Embryonic facial prominence (tissue), 1 donor: ENCODE results near the gene RRAGC.
"Not testable (repeated sequence)": the region's sequence is repeated elsewhere in the genome, so short reads cannot be mapped to it uniquely, and the experiment has no call there.

Experiments
- DNase-seq: peaks from one replicate; pipeline ENCODE4 v3.0.0-alpha.2; 2016; ENCODE audit errors: extremely low spot score

Gene RRAGC

GRCh38 chr1:38817267-38818174 is 42.1 kb downstream of the RRAGC start:
- no peak for DNase-seq

DNA sequence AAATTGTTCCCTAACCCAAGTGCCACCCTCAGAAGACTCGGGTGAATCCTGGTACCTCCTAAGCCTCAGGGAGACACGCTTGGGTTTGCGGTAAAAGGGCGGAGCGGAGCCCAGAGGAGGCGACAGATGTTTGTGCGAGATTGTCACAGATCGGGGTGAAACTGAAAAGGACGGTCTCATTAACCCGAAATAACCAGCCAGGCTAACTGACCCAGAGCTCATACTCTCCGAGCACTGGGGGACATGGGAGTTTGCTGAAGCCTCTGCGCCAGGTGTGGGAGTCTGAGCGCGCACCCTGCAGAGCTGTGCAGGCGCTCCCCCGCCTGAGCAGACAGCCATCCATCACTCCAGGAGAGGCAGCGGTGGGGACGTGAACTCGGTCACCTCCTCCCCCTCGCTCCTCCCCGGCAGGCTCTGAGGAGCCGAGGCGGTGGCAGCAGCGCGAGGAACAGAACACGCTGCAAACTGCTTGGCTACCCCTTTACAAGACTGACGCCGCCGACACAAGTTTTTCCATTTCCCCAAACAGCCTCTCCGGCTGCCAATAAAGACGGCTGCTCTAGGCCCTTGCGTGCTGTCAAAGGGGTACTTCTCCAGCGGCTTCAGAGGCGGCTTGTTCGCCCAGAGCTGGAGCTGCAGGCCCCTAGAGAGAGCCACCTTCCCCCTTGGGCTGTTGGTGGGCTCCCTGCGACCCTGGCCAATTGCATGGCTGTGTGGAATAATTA is 43.5 kb downstream of the RRAGC start:
- DNase-seq, result no peak

DNA sequence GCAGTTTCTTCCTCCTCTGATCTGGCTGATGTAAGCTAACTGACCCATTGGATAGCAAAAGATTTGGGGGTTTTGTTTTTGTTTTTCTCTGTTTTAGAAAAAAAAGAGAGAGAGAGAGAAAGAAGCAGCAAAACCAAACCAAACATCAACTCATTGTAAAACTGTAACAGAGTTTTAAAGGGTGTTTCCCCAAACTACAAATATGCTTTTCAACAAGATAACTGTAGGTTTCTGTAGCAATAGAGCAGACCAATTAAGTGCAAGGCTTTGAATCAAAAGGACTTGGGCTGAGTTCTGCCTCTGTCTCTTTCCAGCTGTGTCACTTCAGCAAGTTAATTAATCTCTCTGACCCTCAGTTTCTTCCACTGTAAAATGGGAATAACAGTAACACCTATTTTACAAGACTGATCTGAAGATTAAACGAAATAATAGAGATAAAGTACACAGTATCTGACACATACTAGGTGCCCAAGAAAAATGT is 44.5 kb downstream of the RRAGC start:
- DNase-seq, result no peak

- DNase-seq, result no peak
These were observed 45.1 kb downstream of the RRAGC start for GRCh38 chr1:38814444-38814983.

GRCh38 chr1:38812981-38813380 is 46.6 kb downstream of the RRAGC start:
- no peak for DNase-seq

DNA sequence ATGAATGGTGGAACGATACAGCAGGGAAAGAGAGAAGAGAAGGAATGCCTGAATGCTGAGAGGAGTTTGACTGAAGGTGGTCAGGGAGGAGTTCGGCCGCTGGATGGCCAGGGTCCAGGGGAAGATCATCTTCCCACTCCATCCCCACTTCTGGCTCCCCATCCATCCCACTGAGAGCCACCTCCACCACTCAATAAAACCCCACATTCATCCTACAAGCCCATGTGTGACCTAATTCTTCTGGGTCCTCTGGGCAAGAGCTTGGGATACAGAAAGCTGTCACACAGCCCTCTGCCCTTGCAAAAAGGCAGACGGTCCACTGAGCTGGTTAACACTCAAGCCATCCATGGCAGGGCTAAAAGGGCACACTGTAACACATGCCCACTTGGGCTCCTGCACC is 48.1 kb downstream of the RRAGC start:
- DNase-seq, result not testable (repeated sequence)

DNA sequence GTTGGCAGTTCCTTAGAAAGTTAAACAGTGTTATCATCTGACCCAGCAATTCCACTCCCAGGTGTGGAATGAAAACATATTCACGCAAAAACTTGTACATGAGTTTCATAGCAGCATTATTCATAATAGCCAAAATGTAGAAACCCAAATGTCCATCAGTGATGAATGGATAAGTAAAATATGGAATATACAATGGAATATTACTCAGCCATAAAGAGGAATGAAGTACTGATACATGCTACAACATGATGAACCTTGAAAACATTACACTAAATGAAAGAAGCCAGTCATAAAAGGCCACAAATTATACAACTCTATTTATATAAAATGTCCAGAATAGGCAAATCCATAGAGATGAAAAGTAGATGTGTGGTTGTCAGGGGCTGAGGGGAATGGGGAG is 53.5 kb downstream of the RRAGC start:
- DNase-seq, result no peak

- DNase-seq, result no peak
These were observed 54.5 kb downstream of the RRAGC start for GRCh38 chr1:38805036-38805435.

DNA sequence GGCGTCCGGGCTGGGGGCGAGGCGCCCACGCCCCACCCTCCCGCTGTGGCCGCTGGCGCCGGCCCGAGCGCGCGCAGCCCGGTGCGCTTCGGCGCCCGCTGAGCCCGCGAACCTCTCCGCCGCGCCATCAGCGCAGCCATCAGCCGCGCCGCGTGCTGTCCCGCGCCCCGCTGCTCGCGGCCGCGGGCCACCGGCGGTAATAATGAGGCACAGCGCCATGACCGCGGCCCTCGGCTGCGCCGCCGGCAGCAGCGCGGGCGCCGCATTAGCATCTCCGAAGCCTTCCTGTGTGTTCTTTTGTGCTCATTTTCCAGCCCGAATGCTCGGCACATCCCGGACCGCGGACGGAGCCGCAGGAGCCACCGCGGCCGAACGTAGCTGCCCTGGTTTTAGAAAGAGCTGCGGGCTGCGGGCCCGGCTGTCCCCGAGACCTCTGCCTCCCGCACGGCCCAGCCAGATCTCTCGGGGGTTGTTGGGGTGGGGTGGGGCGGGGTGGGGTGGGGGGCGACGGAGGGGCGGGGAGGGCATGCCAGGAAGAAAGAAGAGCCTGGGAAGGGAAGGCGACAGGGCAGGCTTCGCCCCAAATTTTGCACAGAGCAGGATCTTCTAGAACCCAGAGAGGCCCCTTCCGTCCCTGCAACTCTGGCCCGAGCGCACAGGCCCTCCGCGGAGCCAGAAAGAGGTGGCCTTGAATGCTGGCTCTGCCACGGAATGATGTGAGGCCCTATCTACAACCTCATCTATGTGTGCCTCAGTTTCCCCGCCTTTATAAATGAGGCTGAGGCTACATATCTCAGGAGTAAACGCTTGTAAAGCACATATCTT is 55.3 kb downstream of the RRAGC start:
- DNase-seq, result no peak

- DNase-seq, result no peak
These were observed 55.9 kb downstream of the RRAGC start for GRCh38 chr1:38803647-38804046.

- no peak for DNase-seq
These were observed 58.6 kb downstream of the RRAGC start for GRCh38 chr1:38800720-38801671.

- no peak for DNase-seq
These were observed 66.3 kb downstream of the RRAGC start for GRCh38 chr1:38793299-38793698.

DNA sequence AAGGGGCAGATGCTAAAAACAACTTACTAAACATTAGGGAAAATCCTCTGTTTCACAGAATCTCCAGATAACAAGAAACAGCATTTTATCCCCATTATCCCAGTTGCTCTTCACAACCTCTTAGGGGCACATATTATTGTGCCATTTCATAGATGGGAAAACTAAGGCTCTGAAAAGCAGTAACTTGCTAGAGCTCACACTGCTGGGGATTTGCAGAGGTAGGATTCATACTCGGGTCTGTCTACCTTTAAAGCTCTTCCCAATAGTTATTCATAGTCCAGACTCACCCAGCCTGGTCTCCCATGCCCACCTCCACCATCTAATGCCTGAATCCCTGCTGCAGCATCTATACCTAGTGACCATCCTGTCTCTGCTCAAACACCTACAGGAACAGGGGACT is 67.7 kb downstream of the RRAGC start:
- no peak for DNase-seq

- no peak for DNase-seq
These were observed 68.4 kb downstream of the RRAGC start for GRCh38 chr1:38791164-38791515.

GRCh38 chr1:38790422-38791163 is 69.0 kb downstream of the RRAGC start:
- no peak for DNase-seq

GRCh38 chr1:38789498-38790169 is 69.9 kb downstream of the RRAGC start:
- DNase-seq, result no peak

- DNase-seq, result no peak
These were observed 70.9 kb downstream of the RRAGC start for GRCh38 chr1:38788341-38789336.
